Measurements from ENCODE around the gene AJAP1.

AJAP1 gene

DNA sequence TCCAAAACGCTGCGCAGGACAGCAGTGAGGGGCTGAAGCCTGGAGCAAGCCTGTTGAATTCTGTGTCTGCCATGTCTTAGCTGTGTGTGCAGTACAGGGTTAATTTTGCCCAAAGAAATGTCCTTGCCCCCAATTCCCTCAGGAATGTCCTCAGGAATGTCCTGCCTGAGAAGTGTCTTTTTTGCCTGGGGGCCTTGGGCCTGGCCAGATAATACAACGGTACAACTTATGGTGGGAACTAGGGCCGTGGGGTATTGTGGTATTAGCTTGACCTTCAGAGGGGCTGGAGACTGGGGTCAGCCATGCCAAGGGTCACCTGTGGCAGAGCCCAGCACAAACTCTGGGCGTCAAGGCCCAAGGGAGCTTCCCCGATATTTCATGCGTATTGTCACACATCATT lies 107.7 kb downstream of the AJAP1 start:
- Histone ChIP-seq H3K36me3 (ENCODE audit: control insufficient read depth, insufficient read depth, low read length) (no peaks in the 10 kb centered on the region), H3K27me3 (replicated peaks; ENCODE audit: control insufficient read depth, insufficient read depth, low read length) (no peaks in the 10 kb centered on the region), H3K4me3 (replicated peaks; ENCODE audit: low read depth, low read length) (no peak overlapping the region)
- DNase-seq (ENCODE audit: extremely low read depth, insufficient read length), result no peak
- TF ChIP-seq, protein P1, sequence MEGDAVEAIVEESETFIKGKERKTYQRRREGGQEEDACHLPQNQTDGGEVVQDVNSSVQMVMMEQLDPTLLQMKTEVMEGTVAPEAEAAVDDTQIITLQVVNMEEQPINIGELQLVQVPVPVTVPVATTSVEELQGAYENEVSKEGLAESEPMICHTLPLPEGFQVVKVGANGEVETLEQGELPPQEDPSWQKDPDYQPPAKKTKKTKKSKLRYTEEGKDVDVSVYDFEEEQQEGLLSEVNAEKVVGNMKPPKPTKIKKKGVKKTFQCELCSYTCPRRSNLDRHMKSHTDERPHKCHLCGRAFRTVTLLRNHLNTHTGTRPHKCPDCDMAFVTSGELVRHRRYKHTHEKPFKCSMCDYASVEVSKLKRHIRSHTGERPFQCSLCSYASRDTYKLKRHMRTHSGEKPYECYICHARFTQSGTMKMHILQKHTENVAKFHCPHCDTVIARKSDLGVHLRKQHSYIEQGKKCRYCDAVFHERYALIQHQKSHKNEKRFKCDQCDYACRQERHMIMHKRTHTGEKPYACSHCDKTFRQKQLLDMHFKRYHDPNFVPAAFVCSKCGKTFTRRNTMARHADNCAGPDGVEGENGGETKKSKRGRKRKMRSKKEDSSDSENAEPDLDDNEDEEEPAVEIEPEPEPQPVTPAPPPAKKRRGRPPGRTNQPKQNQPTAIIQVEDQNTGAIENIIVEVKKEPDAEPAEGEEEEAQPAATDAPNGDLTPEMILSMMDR (IDR thresholded peaks at IDR 0.05; ENCODE audit: insufficient read depth, low read length, poor library complexity, severe bottlenecking), result no peak

DNA sequence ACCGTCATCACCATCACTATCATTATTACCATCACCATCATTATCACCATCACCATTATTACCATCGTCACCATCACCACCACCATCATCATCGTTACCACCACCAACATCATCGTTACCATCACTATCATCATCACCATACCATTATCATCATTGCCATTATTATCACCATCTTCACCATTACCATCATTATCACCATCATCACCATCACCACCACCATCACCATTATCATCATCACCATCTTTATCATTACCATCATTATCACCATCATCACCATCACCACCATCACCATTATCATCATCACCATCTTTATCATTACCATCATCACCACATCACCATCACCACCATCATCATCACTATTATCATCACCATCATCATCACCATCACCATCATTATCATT lies 112.9 kb downstream of the AJAP1 start:
- TF ChIP-seq, protein P1 (IDR thresholded peaks at IDR 0.05; ENCODE audit: insufficient read depth, low read length, poor library complexity, severe bottlenecking), result no peak

GRCh38 chr1:4768553-4768952 lies 114.1 kb downstream of the AJAP1 start:
- no peak for DNase-seq (ENCODE audit: extremely low read depth, insufficient read length)
- Histone ChIP-seq H3K36me3 (ENCODE audit: control insufficient read depth, insufficient read depth, low read length) (no peaks in the 10 kb centered on the region), H3K27me3 (replicated peaks; ENCODE audit: control insufficient read depth, insufficient read depth, low read length) (no peaks in the 10 kb centered on the region), H3K4me3 (replicated peaks; ENCODE audit: low read depth, low read length) (no peak overlapping the region)
- TF ChIP-seq, protein P1 (IDR thresholded peaks at IDR 0.05; ENCODE audit: insufficient read depth, low read length, poor library complexity, severe bottlenecking), result no peak

More for the DNA sequence above, 112.9 kb downstream of the AJAP1 start:
- DNase-seq (ENCODE audit: extremely low read depth, insufficient read length), result no peak
- Histone ChIP-seq H3K4me3 (replicated peaks; ENCODE audit: low read depth, low read length) (no peak overlapping the region), H3K36me3 (ENCODE audit: control insufficient read depth, insufficient read depth, low read length) (no peaks in the 10 kb centered on the region), H3K27me3 (replicated peaks; ENCODE audit: control insufficient read depth, insufficient read depth, low read length) (no peaks in the 10 kb centered on the region)

GRCh38 chr1:4769516-4770280 lies 115.3 kb downstream of the AJAP1 start:
- DNase-seq (ENCODE audit: extremely low read depth, insufficient read length), result no peak
- TF ChIP-seq, protein P1 (IDR thresholded peaks at IDR 0.05; ENCODE audit: insufficient read depth, low read length, poor library complexity, severe bottlenecking), result no peak

GRCh38 chr1:4770713-4771112 lies 116.3 kb downstream of the AJAP1 start:
- TF ChIP-seq, protein P1 (IDR thresholded peaks at IDR 0.05; ENCODE audit: insufficient read depth, low read length, poor library complexity, severe bottlenecking), result no peak
- H3K27me3 ChIP-seq (replicated peaks; ENCODE audit: control insufficient read depth, insufficient read depth, low read length), result no peaks in the 10 kb centered on the region
- no peaks in the 10 kb centered on the region for H3K36me3 ChIP-seq (ENCODE audit: control insufficient read depth, insufficient read depth, low read length)
- H3K4me3 ChIP-seq (replicated peaks; ENCODE audit: low read depth, low read length), result no peak overlapping the region
- DNase-seq (ENCODE audit: extremely low read depth, insufficient read length), result no peak

More at GRCh38 chr1:4769516-4770280, 115.3 kb downstream of the AJAP1 start:
- Histone ChIP-seq H3K36me3 (ENCODE audit: control insufficient read depth, insufficient read depth, low read length) (no peaks in the 10 kb centered on the region), H3K27me3 (replicated peaks; ENCODE audit: control insufficient read depth, insufficient read depth, low read length) (no peaks in the 10 kb centered on the region), H3K4me3 (replicated peaks; ENCODE audit: low read depth, low read length) (no peak overlapping the region)

Data from GM06990 (cell line).